Effector memory CD4-positive, alpha-beta T cell (primary cell): ENCODE results near the gene PDIA6.

Experiments used
- DNase-seq, 3 donors: peaks; one replicate each; pipeline ENCODE4 v3.0.0-alpha.2; 2020
- H3K27ac ChIP-seq: 2 replicates; pipeline ENCODE4 v1.7.0; 2013; ENCODE audit warnings: mild to moderate bottlenecking, low read length, moderate library complexity; ENCODE audit not compliant: insufficient read depth, poor library complexity, severe bottlenecking
- H3K27me3 ChIP-seq: replicated peaks from 2 replicates; pipeline ENCODE4 v1.7.0; 2013; ENCODE audit warnings: mild to moderate bottlenecking, low read length; ENCODE audit not compliant: insufficient read depth, control insufficient read depth, poor library complexity, severe bottlenecking
- H3K36me3 ChIP-seq: 2 replicates; pipeline ENCODE4 v1.7.0; 2013; ENCODE audit warnings: mild to moderate bottlenecking, low read length, moderate library complexity; ENCODE audit not compliant: control insufficient read depth, insufficient read depth
- H3K4me1 ChIP-seq: 2 replicates; pipeline ENCODE4 v1.7.0; 2013; ENCODE audit warnings: low read length, mild to moderate bottlenecking; ENCODE audit not compliant: control insufficient read depth, insufficient read depth, poor library complexity, severe bottlenecking
- H3K4me3 ChIP-seq: 2 replicates; pipeline ENCODE4 v1.7.0; 2013; ENCODE audit warnings: low read length, low read depth, mild to moderate bottlenecking; ENCODE audit not compliant: insufficient read depth, poor library complexity, severe bottlenecking
- H3K9me3 ChIP-seq: 2 replicates; pipeline ENCODE4 v1.7.0; 2013; ENCODE audit warnings: mild to moderate bottlenecking, low read length, moderate library complexity; ENCODE audit not compliant: control insufficient read depth

The PDIA6 gene

GRCh38 chr2:10757814-10758286, 54.7 kb downstream of the PDIA6 start:
- Histone ChIP-seq H3K9me3 (no peaks in the 10 kb centered on the region), H3K27me3 (no peaks in the 10 kb centered on the region), H3K4me1 (no peaks in the 10 kb centered on the region), H3K4me3 (no peak overlapping the region), H3K27ac (no peak overlapping the region), H3K36me3 (no peaks in the 10 kb centered on the region)
- DNase-seq, result no peak

- H3K9me3 ChIP-seq, result no peaks in the 10 kb centered on the region
- no peak for DNase-seq
- H3K27ac ChIP-seq, result no peak overlapping the region
- H3K4me1 ChIP-seq, result no peaks in the 10 kb centered on the region
- no peaks in the 10 kb centered on the region for H3K36me3 ChIP-seq
- no peak overlapping the region for H3K4me3 ChIP-seq
- H3K27me3 ChIP-seq, result no peaks in the 10 kb centered on the region
Observed at GRCh38 chr2:10755621-10756020, 57.0 kb downstream of the PDIA6 start.

GRCh38 chr2:10753876-10754275, 58.7 kb downstream of the PDIA6 start:
- Histone ChIP-seq H3K27ac (no peak overlapping the region), H3K4me3 (no peak overlapping the region), H3K36me3 (no peaks in the 10 kb centered on the region), H3K27me3 (no peaks in the 10 kb centered on the region), H3K4me1 (no peaks in the 10 kb centered on the region), H3K9me3 (no peaks in the 10 kb centered on the region)
- no peak for DNase-seq

- H3K27me3 ChIP-seq, result no peaks in the 10 kb centered on the region
- DNase-seq, result no peak
- no peaks in the 10 kb centered on the region for H3K36me3 ChIP-seq
- no peak overlapping the region for H3K4me3 ChIP-seq
- H3K9me3 ChIP-seq, result no peaks in the 10 kb centered on the region
- no peak overlapping the region for H3K27ac ChIP-seq
- H3K4me1 ChIP-seq, result no peaks in the 10 kb centered on the region
Observed at GRCh38 chr2:10753156-10753555, 59.4 kb downstream of the PDIA6 start.

GRCh38 chr2:10752236-10752635, 60.3 kb downstream of the PDIA6 start:
- H3K9me3 ChIP-seq, result no peaks in the 10 kb centered on the region
- H3K36me3 ChIP-seq, result no peaks in the 10 kb centered on the region
- H3K27ac ChIP-seq, result no peak overlapping the region

GRCh38 chr2:10750610-10751009, 62.0 kb downstream of the PDIA6 start:
- Histone ChIP-seq H3K36me3 (no peaks in the 10 kb centered on the region), H3K9me3 (no peaks in the 10 kb centered on the region), H3K4me3 (no peak overlapping the region), H3K4me1 (no peaks in the 10 kb centered on the region), H3K27me3 (no peaks in the 10 kb centered on the region), H3K27ac (no peak overlapping the region)
- DNase-seq, result no peak

More at GRCh38 chr2:10752236-10752635, 60.3 kb downstream of the PDIA6 start:
- Histone ChIP-seq H3K27me3 (no peaks in the 10 kb centered on the region), H3K4me3 (no peak overlapping the region), H3K4me1 (no peaks in the 10 kb centered on the region)
- DNase-seq, result no peak

- no peaks in the 10 kb centered on the region for H3K27me3 ChIP-seq
- DNase-seq, result no peak
- no peak overlapping the region for H3K27ac ChIP-seq
- no peaks in the 10 kb centered on the region for H3K9me3 ChIP-seq
- H3K4me3 ChIP-seq, result no peak overlapping the region
- no peaks in the 10 kb centered on the region for H3K36me3 ChIP-seq
- no peaks in the 10 kb centered on the region for H3K4me1 ChIP-seq
Observed at GRCh38 chr2:10742666-10743065, 69.9 kb downstream of the PDIA6 start.

GRCh38 chr2:10741139-10741538, 71.4 kb downstream of the PDIA6 start:
- no peaks in the 10 kb centered on the region for H3K27me3 ChIP-seq
- H3K4me1 ChIP-seq, result no peaks in the 10 kb centered on the region
- H3K36me3 ChIP-seq, result no peaks in the 10 kb centered on the region
- DNase-seq, result no peak
- no peak overlapping the region for H3K27ac ChIP-seq
- H3K4me3 ChIP-seq, result no peak overlapping the region
- H3K9me3 ChIP-seq, result no peaks in the 10 kb centered on the region

- Histone ChIP-seq H3K36me3 (no peaks in the 10 kb centered on the region), H3K27me3 (no peaks in the 10 kb centered on the region), H3K4me1 (no peaks in the 10 kb centered on the region), H3K27ac (no peak overlapping the region), H3K4me3 (no peak overlapping the region), H3K9me3 (no peaks in the 10 kb centered on the region)
- DNase-seq, result no peak
Observed at GRCh38 chr2:10740226-10740625, 72.4 kb downstream of the PDIA6 start.

GRCh38 chr2:10738192-10738591, 74.4 kb downstream of the PDIA6 start:
- Histone ChIP-seq H3K27me3 (no peaks in the 10 kb centered on the region), H3K4me3 (no peak overlapping the region), H3K36me3 (no peaks in the 10 kb centered on the region), H3K27ac (no peak overlapping the region), H3K9me3 (no peaks in the 10 kb centered on the region), H3K4me1 (no peaks in the 10 kb centered on the region)
- DNase-seq, result no peak

GRCh38 chr2:10733980-10734379, 78.6 kb downstream of the PDIA6 start:
- H3K27me3 ChIP-seq, result no peaks in the 10 kb centered on the region
- no peak overlapping the region for H3K27ac ChIP-seq
- no peak overlapping the region for H3K4me3 ChIP-seq
- H3K36me3 ChIP-seq, result no peaks in the 10 kb centered on the region
- no peaks in the 10 kb centered on the region for H3K9me3 ChIP-seq
- H3K4me1 ChIP-seq, result no peaks in the 10 kb centered on the region
- DNase-seq, result no peak
